Spleen (tissue), 11 donors: Measurements from ENCODE around the gene AZU1. TPM values are rescaled to one million over a fixed set of nuclear protein-coding genes. Genes with fewer than 3 reads are reported as not detected.
A peak's percentile ranks its signal among the peaks of the same experiment; 100 is the strongest.
"Not testable (repeated sequence)": the region's sequence is repeated elsewhere in the genome, so short reads cannot be mapped to it uniquely, and the experiment has no call there.

Experiments used
- DNase-seq: peaks from one replicate; pipeline ENCODE4 v3.0.0-alpha.2; 2020
- H3K27ac ChIP-seq, 8 donors: fragments of 200-600 bp; sonication (generic) in 7 of 8; 1 replicate in 4 of 8; 2 replicates in 4 of 8; pipeline versions ENCODE4 v1.5.0 to v1.8.0; 2016 to 2021; ENCODE audit warnings: inconsistent platforms in 4 of 8, mild to moderate bottlenecking in 4 of 8, moderate library complexity in 1 of 8
- H3K27me3 ChIP-seq, 7 donors: fragments of 200-600 bp; sonication (generic) in 6 of 7; replicated peaks in 1 of 7; 1 replicate in 4 of 7; 2 replicates in 3 of 7; pipeline versions ENCODE4 v1.5.0 to v1.8.0; 2016 to 2021; ENCODE audit warnings: inconsistent platforms in 3 of 7, mild to moderate bottlenecking in 1 of 7
- H3K36me3 ChIP-seq, 6 donors: fragments of 200-600 bp; sonication (generic) in 5 of 6; 1 replicate in 4 of 6; 2 replicates in 2 of 6; pipeline versions ENCODE4 v1.5.0 to v1.8.0; 2016 to 2021; ENCODE audit warnings: inconsistent platforms in 2 of 6
- H3K4me1 ChIP-seq, 6 donors: fragments of 200-600 bp; sonication (generic) in 5 of 6; 1 replicate in 3 of 6; 2 replicates in 3 of 6; pipeline versions ENCODE4 v1.5.0 to v1.8.0; 2016 to 2021; ENCODE audit warnings: inconsistent platforms in 3 of 6
- H3K4me3 ChIP-seq, 8 donors: fragments of 200-600 bp; sonication (generic) in 7 of 8; 1 replicate in 4 of 8; 2 replicates in 4 of 8; pipeline versions ENCODE4 v1.5.0 to v1.8.0; 2016 to 2021; ENCODE audit warnings: inconsistent platforms in 4 of 8, mild to moderate bottlenecking in 4 of 8, moderate library complexity in 2 of 8
- H3K9me3 ChIP-seq, 8 donors: fragments of 200-600 bp; sonication (generic) in 7 of 8; 1 replicate in 4 of 8; 2 replicates in 4 of 8; pipeline versions ENCODE4 v1.5.0 to v1.8.0; 2016 to 2021; ENCODE audit warnings: inconsistent platforms in 4 of 8
- POLR2A ChIP-seq, 3 donors: fragments of 450-650 bp; IDR thresholded peaks; one replicate each; pipeline ENCODE4 v1.5.1; 2017; ENCODE audit warnings: antibody characterized with exemption in 3 of 3, mild to moderate bottlenecking in 1 of 3
- POLR2AphosphoS5 ChIP-seq, 3 donors: sonication (generic); formaldehyde crosslinking; IDR thresholded peaks; one replicate each; pipeline ENCODE4 v1.5.1; 2017; ENCODE audit warnings: antibody characterized with exemption in 3 of 3
- WGBS, 5 donors: extraction: QIAGEN DNeasy Blood & Tissue Kit in 3 of 5; methylation state at CpG; one replicate each; pipeline versions ENCODE4 v1.1.5 to v1.1.7; 2013 to 2018; 5-methylcytosine and 5-hydroxymethylcytosine counted together
- intact Hi-C: fragments of 100-400 bp; cut with DNase I; formaldehyde crosslinking; loops from one replicate; pipeline ENCODE4 v1.15.0; 2023; ENCODE audit warnings: low total_unique reads
- polyA plus RNA-seq, 3 donors: library from polyadenylated mRNA; stranded (reverse); fragments of 200-250 nt; gene quantifications; one replicate each; pipeline ENCODE4 v1.2.1, GENCODE V29; 2013
- total RNA-seq, 7 donors: library from RNA; depleted of rRNA in 3 of 7; stranded (reverse); fragments of >200 nt in 3 of 7; fragmentation: NEBNext Ultra II Directional in 4 of 7; extraction: Animal tissue kit (Norgen Biotek cat#: 25700) in 4 of 7; gene quantifications; one replicate each; pipeline versions ENCODE4 v1.1.0 to v1.2.1, GENCODE V29; 2016 to 2021
- TF ChIP-seq, protein P1 (sequence below), 11 experiments: fragments of 200-600 bp in 7 of 11; fragments of 450-650 bp in 4 of 11; sonication (generic) in 4 of 11; IDR thresholded peaks in 8 of 11; conservative IDR thresholded peaks in 3 of 11; 1 replicate in 7 of 11; 2 replicates in 4 of 11; pipeline versions ENCODE4 v1.4.0 to v1.8.0; 2016 to 2021; ENCODE audit warnings: antibody characterized with exemption in 11 of 11, inconsistent platforms in 4 of 11, mild to moderate bottlenecking in 1 of 11
- donor health status: healthy with polysubstance abuse.
- donor health status: DM: no; HTN: no; CAD: no; lungs with moderate emphysema.
- donor health status: DM: no; HTN: no; CAD: no.
- donor health status: Bipolar disorder and iron deficiency.
- donor health status: healthy.
- donor health status: DM: no; HTN: no; CAD: no.
- donor health status: DM: yes; HTN: yes; CAD: no.

The AZU1 gene
- total and polyA plus RNA-seq, 10 donors: 1.7 to 69.7 (median 7.2) TPM

DNA sequence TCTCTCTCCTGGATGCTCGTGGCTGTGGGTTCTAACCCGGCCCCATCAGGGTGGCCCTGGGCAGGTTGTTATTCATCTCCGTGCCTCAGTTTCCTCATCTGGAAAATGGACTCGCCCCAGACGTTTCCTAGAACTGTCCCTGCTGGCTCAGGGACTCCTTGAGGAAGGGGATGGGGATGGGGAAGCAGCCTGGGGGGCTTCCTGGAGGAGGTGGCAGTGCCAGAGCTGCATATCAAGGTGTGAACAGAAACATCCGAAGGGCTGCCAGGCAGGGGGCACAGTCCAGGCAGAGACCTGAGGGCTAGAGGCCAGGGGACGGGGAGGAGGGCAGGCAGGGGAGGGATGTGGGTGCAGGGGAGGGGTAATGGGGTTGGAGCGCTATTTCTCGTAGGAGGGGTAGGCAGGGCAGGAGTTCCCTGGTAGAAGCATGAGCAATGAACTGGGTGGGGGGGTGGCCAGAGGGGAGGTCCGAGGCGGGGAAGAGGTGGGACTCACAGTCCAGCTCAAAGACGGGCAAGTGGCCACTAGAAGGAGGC is 20.8 kb downstream of the AZU1 start:
- peak overlapping the region in 3 of 8 donors; percentile 15 to 79 (median 63) for H3K27ac ChIP-seq
- H3K36me3 ChIP-seq: no peaks in the 10 kb centered on the region
- 25 to 46% (median 36%) methylated on average over 10 to 12 of the region's 12 CpGs for WGBS, 5 donors
- H3K4me3 ChIP-seq: no peak overlapping the region
- H3K9me3 ChIP-seq: no peaks in the 10 kb centered on the region
- H3K27me3 ChIP-seq: peaks cover under 1 to 100% (median 67%) of the 10 kb centered on the region in 7 donors
- peaks cover 0 to 74% (median 37%) of the 10 kb centered on the region in 6 donors for H3K4me1 ChIP-seq
- TF ChIP-seq POLR2AphosphoS5 (IDR thresholded peaks at IDR 0.05) (no peak), POLR2A (IDR thresholded peaks at IDR 0.05) (no peak)
- TF ChIP-seq, protein P1, sequence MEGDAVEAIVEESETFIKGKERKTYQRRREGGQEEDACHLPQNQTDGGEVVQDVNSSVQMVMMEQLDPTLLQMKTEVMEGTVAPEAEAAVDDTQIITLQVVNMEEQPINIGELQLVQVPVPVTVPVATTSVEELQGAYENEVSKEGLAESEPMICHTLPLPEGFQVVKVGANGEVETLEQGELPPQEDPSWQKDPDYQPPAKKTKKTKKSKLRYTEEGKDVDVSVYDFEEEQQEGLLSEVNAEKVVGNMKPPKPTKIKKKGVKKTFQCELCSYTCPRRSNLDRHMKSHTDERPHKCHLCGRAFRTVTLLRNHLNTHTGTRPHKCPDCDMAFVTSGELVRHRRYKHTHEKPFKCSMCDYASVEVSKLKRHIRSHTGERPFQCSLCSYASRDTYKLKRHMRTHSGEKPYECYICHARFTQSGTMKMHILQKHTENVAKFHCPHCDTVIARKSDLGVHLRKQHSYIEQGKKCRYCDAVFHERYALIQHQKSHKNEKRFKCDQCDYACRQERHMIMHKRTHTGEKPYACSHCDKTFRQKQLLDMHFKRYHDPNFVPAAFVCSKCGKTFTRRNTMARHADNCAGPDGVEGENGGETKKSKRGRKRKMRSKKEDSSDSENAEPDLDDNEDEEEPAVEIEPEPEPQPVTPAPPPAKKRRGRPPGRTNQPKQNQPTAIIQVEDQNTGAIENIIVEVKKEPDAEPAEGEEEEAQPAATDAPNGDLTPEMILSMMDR (IDR thresholded peaks at IDR 0.05 in 8 of 11, conservative IDR thresholded peaks at IDR 0.05 in 3 of 11): no peak
- peak; percentile 42 for DNase-seq
- intact Hi-C loops: no loop called here

GRCh38 chr19:849195-849594 is 21.6 kb downstream of the AZU1 start:
- H3K9me3 ChIP-seq, intact Hi-C loops, DNase-seq, H3K4me3 ChIP-seq, H3K36me3 ChIP-seq: not testable (repeated sequence)
- Histone ChIP-seq H3K4me1 (peaks cover 0 to 68% (median 31%) of the 10 kb centered on the region in 6 donors), H3K27me3 (peaks cover 0 to 97% (median 64%) of the 10 kb centered on the region in 7 donors), H3K27ac (peak overlapping the region in 3 of 8 donors; percentile 15 to 79 (median 63))
- 62 to 84% (median 74%) methylated on average over 8 of the region's 8 CpGs for WGBS, 5 donors

GRCh38 chr19:850221-850978 is 22.8 kb downstream of the AZU1 start:
- peak; percentile 81 for DNase-seq
- intact Hi-C loops: loop anchor here (10.0 kb wide), 1 partner anchor 76 kb away; no protein-coding TSS in a partner anchor
- Histone ChIP-seq H3K4me1 (peaks cover 0 to 60% (median 30%) of the 10 kb centered on the region in 6 donors), H3K27me3 (peaks cover 0 to 97% (median 55%) of the 10 kb centered on the region in 7 donors), H3K27ac (peak overlapping the region in 7 of 8 donors; percentile 60 to 82 (median 79)), H3K36me3 (no peaks in the 10 kb centered on the region), H3K4me3 (peak overlapping the region in 1 of 8 donors; percentile 5), H3K9me3 (no peaks in the 10 kb centered on the region)
- WGBS, 5 donors: 20 to 24% (median 21%) methylated on average over 17 to 28 of the region's 28 CpGs
- TF ChIP-seq, protein P1 (IDR thresholded peaks at IDR 0.05 in 8 of 11, conservative IDR thresholded peaks at IDR 0.05 in 3 of 11): no peak
- no peak for TF ChIP-seq POLR2A (IDR thresholded peaks at IDR 0.05)
- peak; percentile 80 to 88 (median 81) for TF ChIP-seq POLR2AphosphoS5 (IDR thresholded peaks at IDR 0.05)

GRCh38 chr19:850979-851335 is 23.3 kb downstream of the AZU1 start:
- Histone ChIP-seq H3K9me3 (no peaks in the 10 kb centered on the region), H3K4me3 (peak overlapping the region in 1 of 8 donors; percentile 5), H3K27ac (peak overlapping the region in 7 of 8 donors; percentile 60 to 82 (median 79)), H3K36me3 (no peaks in the 10 kb centered on the region), H3K4me1 (peaks cover 0 to 54% (median 27%) of the 10 kb centered on the region in 6 donors), H3K27me3 (peaks cover 0 to 97% (median 50%) of the 10 kb centered on the region in 7 donors)
- WGBS, 5 donors: 29 to 52% (median 39%) methylated on average over 5 to 13 of the region's 13 CpGs
- intact Hi-C loops: loop anchor here (10.0 kb wide), 1 partner anchor 76 kb away; no protein-coding TSS in a partner anchor
- TF ChIP-seq, protein P1 (IDR thresholded peaks at IDR 0.05 in 8 of 11, conservative IDR thresholded peaks at IDR 0.05 in 3 of 11): no peak
- TF ChIP-seq POLR2AphosphoS5 (IDR thresholded peaks at IDR 0.05) (no peak), POLR2A (IDR thresholded peaks at IDR 0.05) (no peak)
- no peak for DNase-seq
